ENCODE measurements around the gene OR4D1.

The OR4D1 gene

GRCh38 chr17:58193641-58194255 lies 45.6 kb downstream of the OR4D1 start:
- DNase-seq (ENCODE audit: low spot score) = no peak

DNA sequence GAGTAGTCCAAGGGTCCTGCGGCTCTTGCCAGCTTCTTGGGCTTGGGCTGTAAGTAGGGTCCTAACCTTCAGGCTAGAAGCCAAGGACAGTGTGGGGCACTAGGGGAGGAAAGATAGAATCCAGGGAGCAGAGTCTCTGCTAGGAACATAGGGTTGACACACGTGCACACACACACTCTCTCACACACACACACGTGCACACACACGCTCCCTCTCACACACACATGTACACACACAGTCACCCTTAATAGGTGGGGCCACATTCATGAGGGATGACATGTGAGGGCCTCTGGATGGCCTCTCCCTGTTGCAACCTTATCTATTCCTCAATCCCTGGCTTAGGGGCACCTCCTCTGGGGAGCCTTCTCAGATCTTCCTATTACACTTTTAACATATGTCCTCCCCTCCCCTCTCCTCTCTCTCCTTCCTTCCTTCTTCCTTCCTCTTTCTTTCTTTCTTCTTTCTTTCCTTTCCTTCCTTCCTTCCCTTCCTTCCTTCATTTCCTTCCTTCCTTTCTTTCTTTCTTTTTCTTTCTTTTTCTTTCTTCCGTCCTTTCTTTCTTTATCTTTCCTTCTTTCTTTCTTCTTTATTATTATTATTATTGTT lies 47.4 kb downstream of the OR4D1 start:
- no peak for DNase-seq (ENCODE audit: low spot score)

DNA sequence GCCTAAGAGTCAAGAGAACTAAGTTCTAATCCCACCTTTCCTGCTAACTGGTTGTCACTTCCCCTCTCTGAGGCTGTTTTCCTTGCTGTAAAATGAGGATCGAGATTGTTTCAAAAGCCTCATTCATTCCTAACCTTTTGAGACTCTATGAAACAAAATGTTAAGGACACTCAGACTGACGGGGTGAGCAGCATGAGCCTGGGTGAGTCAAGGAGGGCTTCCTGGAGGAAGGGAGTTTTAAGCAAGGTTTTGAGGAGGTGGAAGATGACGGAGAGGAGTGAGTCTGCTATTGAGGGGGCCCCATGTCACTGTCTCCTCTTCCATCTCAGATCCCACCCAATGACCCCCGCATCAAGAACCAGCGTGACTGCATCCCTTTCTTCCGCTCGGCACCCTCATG lies 48.4 kb downstream of the OR4D1 start:
- DNase-seq (ENCODE audit: low spot score) = no peak

DNA sequence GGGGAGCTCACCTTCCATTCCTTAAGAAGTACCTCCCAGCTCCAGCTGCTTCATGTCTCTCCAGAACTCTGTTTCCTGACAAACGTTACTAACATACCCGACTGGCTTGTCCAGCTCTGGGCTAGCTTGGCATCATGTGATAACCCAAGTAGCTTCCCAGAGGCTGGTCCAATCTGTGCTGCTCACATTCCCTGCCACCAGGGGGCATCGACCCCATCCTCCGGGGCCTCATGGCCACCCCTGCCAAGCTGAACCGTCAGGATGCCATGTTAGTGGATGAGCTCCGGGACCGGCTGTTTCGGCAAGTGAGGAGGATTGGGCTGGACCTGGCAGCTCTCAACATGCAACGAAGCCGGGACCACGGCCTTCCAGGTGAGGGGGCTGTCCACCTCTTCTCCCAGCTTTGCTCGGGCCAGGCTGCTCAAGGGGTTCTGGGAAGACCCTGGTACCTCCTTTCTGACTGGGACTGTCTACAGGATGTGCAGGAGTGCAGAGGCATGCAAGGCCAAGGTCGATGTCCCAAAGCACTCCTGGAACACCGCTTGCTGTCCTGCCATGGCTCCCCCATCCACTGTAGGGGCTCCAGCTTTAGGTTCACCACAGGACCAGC lies 51.9 kb downstream of the OR4D1 start:
- DNase-seq (ENCODE audit: low spot score) = peak; percentile 68

DNA sequence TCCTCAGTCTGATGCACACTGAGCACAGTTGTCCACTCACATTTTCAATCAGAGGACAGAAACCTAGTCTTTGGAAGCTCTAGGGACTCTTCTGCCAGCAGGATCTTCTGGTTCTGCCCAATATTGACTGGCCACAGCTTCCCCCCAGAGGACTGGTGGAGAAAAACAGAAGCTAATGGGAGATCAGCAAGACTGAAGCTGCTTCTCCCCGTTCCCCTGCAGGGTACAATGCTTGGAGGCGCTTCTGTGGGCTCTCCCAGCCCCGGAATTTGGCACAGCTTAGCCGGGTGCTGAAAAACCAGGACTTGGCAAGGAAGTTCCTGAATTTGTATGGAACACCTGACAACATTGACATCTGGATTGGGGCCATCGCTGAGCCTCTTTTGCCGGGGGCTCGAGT lies 54.7 kb downstream of the OR4D1 start:
- no peak for DNase-seq (ENCODE audit: low spot score)

GRCh38 chr17:58204796-58205195 lies 56.6 kb downstream of the OR4D1 start:
- DNase-seq (ENCODE audit: low spot score) = no peak

GRCh38 chr17:58205936-58206335 lies 57.8 kb downstream of the OR4D1 start:
- no peak for DNase-seq (ENCODE audit: low spot score)

DNA sequence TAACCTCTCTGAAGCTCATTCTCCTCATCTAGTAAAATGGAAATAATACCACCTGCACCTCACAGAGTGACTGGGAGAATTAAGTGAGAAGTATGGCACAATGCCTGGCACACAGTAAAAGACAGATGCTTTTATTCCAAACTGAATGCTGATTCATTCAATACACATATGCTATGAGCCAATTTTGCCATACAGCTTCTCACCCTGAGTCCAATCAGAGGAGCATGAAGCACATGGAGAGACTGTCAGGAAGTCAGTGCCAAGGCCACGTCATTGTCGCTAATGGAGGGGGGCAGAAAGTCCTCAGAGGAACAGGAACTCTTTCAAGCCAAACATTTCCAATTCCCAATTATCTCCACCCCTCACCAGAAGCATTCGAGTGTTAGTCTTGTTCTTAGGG lies 59.3 kb downstream of the OR4D1 start:
- DNase-seq (ENCODE audit: low spot score) = no peak

GRCh38 chr17:58208344-58208743 lies 60.2 kb downstream of the OR4D1 start:
- no peak for DNase-seq (ENCODE audit: low spot score)

Data from NAMALWA (cell line).